GM13976 (cell line): ENCODE data around the gene PFN1.

ENCODE experiments used
- DNase-seq: peaks from one replicate; pipeline ENCODE4 v3.0.0; 2012; ENCODE audit warnings: low spot score
- CTCF ChIP-seq: IDR thresholded peaks from 2 replicates; pipeline ENCODE4 v1.5.1; 2012; ENCODE audit warnings: borderline replicate concordance, mild to moderate bottlenecking; ENCODE audit not compliant: insufficient read depth; ENCODE audit errors: extremely low read depth, missing control alignments, control extremely low read depth
- in situ Hi-C: fragments of 300-500 bp; cut with MboI; formaldehyde crosslinking; loops from one replicate; pipeline ENCODE4 v1.12.0; 2022; ENCODE audit warnings: low sequenced_read_pairs, mixed read lengths, inconsistent platforms; ENCODE audit not compliant: unreplicated experiment

Gene PFN1

DNA sequence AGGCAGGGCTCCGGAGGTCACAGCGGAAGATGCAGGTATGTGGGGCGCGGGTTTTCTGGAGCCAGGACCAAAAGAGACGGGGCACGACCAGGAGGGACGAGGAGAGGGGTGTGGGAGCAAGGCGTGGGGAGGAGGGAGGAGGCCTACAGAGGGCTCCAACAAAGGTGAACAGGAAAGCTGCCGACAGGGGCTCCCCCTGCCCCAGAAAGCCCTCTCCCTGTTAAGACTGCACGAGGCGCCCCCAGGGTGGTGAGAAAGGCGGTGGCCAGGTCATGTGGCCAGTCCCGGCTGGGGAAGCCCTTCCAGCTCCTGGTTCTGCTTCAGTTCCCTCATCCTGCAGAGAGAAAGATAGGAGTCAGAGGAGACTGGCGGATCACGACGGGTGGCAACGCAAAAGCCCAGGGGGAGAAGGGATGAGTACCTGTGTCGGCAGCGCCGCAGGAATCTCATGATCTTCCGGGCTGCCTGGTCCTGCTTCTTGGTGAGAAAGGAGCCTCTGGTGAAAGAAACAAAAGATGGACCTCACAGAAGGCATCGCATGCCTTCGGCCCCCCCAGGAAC lies 20.2 kb upstream of the PFN1 start:
- no peak for TF ChIP-seq CTCF
- no peak for DNase-seq
- in situ Hi-C loops, result no loop called here

DNA sequence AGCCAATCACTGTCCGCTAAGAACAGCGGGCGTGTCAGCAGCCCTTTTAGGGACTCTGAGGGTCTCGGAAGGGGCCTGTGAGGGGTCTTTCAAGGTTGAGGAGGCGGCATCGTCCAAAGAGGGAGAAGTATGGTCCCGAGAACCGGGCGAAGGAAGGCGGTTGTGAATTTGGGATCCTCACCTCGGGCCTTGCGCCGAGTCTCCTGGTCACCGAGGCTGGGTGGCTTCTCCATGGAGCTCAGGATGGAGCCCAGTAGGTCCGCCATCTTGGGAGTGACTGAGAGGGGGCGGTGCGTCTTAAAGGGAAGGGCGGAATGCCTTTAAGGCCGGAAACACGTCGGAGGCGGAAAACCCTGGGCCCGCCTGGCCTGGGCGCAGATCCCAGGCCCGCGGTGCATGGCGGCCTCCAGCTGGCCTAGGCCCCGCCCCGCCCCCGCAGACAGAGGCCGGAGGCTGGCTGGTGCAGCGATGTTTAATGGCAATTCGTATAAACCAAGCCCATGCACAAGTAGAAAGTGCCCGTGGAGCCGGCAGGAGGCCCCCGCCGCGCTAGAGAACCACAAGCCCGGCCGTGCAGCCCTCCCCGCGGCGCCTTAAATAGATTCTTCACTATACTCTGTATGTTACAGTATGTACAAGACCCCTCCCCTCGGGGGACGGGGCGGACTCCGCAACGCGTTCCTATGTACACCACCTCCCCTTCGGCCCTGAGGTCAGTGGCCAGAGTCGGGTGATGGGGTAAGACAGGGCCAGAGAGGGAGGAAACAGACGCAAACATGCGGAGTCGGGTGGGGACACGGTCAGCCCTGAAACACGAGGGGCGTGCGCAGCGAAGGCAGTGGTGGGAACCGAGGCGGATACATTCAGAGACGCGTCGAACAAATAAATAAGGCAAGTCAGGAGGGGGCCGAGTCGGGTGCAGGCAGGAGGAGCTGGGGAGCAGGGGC lies 19.5 kb upstream of the PFN1 start, which contains the start of gene SPAG7:
TSS of gene SPAG7 (minus strand) at position 279 of the 947 bp plus-strand sequence. CDS start at position 266, 13 bp downstream.
- DNase-seq, result peak; percentile 97
- in situ Hi-C loops, result no loop called here
- no peak for TF ChIP-seq CTCF

DNA sequence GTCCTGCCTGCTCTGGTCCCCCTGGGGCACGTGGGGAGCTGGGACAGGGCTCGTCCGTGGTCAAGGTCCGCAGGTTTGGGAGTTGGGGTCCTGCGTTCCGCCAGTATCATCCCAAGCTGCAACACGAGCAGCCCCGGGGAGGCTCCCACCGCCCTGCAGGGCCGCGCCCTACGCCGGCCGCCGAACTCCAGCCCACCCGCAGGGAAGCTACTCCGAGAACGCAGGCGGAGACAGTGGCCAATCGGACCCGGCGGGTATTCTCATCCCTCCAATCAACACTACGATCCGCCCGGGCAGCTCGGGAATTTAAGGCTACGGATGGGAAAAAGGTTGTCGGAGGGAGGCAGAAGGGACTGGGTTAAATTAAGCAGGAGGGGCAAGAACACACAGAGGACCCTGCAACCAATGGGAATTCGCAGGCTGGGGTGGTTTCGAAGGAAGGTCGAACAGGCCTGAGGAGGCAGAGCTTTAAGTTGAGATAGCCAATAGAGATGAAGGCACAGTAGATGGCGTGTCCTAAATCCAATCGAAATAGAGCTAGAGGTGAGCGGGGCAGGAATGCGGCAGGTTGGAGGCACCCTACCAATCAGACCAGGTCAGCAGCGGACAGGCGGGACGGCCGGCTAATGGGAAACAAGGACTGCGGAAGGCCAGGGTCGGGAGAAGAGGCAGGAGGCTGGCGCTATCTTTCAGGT lies 18.7 kb upstream of the PFN1 start:
- in situ Hi-C loops, result no loop called here
- peak; percentile 97 for DNase-seq
- no peak for TF ChIP-seq CTCF

DNA sequence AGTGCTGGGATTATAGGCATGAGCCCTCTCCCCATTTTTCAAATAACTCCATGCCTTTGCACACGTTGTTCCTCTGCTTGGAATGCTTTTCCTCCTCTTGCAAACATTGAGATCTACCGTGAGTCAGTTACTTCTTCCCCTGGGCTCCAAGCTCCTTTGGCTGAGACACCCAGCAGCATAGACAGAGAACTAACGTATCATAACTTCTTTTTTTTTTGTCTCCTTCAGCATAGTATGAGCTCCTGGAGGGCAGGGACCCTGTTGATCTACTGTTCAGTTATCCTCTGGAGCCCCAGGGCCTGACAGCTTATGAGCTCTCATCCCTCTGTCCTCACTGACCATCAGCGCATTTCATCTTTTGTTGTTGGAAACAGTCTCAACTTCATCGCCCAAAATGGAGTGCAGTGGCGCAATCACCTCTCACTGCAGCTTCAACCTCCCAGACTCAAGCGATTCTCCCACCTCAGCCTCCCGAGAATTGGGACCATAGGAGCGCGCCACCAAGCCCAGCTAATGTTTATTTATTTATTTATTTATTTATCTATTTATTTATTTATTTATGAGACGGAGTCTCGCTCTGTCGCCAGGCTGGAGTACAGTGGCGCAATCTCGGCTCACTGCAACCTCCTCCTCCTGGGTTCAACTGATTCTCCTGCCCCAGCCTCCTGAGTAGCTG lies 17.1 kb upstream of the PFN1 start:
- TF ChIP-seq CTCF, result no peak
- in situ Hi-C loops, result no loop called here

GRCh38 chr17:4960279-4960922 lies 12.1 kb upstream of the PFN1 start:
- TF ChIP-seq CTCF, result no peak
- in situ Hi-C loops, result no loop called here
- DNase-seq, result no peak

More for the DNA sequence above, 17.1 kb upstream of the PFN1 start:
- no peak for DNase-seq
